SK-MEL-5 (cell line): ENCODE data around the gene SLC4A7. TPM values are rescaled to one million over a fixed set of nuclear protein-coding genes. Genes with fewer than 3 reads are reported as not detected.
"Not testable (repeated sequence)": the region's sequence is repeated elsewhere in the genome, so short reads cannot be mapped to it uniquely, and the experiment has no call there.

Source experiments
- DNase-seq: peaks from one replicate; pipeline ENCODE4 v3.0.0-alpha.2; 2016; ENCODE audit warnings: low read depth, low spot score
- in situ Hi-C: cut with HindIII; loops from 2 replicates; pipeline ENCODE4 v1.10.0; 2016; ENCODE audit warnings: low sequenced_read_pairs, high pct_unique_total_duplicates, low pct_unique_long_range_greater_than_20kb
- polyA plus RNA-seq, 2 experiments: library from polyadenylated mRNA; depleted of rRNA; stranded (reverse); fragments of >200 nt; gene quantifications; 2 replicates each; pipeline ENCODE4 v1.2.3, GENCODE V29; 2015
- total RNA-seq: library from RNA; depleted of rRNA; stranded (reverse); fragments of >200 nt; shearing (Covaris generic); gene quantifications from 2 replicates; pipeline ENCODE4 v1.2.3, GENCODE V29; 2014; rRNA removed

SLC4A7 gene
- total RNA-seq, result 34.3 and 35.8 TPM in 2 replicates
- 21.3 and 31.4 TPM in 2 replicates for polyA plus RNA-seq (2015; cell fraction: cytosol; rRNA removed)
- 87.8 and 103 TPM in 2 replicates for polyA plus RNA-seq (2015; cell fraction: nucleus; rRNA removed)

- peak; percentile 94 for DNase-seq
- in situ Hi-C loops, result no loop called here
Measured at GRCh38 chr3:27484015-27484844, at the start of gene SLC4A7. TSS of gene SLC4A7 (minus strand) at chr3:27484384. CDS start at chr3:27484126, 258 bp downstream.

DNA sequence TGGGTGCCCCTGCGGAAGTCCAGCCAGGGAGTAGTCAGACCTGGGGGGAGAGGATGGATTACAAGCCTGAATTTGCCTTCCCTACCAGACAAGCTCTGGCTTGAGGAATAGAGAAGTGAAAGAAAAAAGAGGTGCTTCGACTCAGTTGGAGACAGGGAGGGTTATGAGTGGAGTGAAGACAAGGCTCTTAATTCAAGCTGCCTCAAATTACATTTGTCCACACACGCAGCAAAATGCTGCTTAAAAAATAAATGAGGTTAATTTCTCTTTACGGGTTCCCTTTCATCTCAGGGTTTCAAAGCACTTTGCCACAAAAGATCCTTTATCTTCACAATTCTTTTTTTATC, 49.0 kb upstream of the SLC4A7 start:
- in situ Hi-C loops, result no loop called here
- DNase-seq, result no peak

GRCh38 chr3:27532426-27533260, 48.5 kb upstream of the SLC4A7 start:
- in situ Hi-C loops, result no loop called here
- DNase-seq, result no peak

DNA sequence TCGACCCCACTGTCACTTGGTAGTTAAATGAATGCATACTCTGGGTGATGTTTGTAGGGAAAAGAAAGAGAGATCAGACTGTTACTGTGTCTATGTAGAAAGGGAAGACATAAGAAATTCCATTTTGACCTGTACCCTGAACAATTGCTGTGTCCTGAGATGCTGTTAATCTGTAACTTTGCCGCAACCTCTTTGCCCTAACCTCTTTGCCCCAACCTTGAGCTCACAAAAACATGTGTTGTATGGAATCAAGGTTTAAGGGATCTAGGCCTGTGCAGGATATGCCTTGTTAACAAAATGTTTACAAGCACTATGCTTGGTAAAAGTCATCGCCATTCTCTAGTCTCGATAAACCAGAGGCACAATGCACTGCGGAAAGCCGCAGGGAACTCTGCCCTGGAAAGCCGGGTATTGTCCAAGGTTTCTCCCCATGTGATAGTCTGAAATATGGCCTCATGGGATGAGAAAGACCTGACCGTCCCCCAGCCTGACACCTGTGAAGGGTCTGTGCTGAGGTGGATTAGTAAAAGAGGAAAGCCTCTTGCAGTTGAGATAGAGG, 47.1 kb upstream of the SLC4A7 start:
- DNase-seq, in situ Hi-C loops: not testable (repeated sequence)

- in situ Hi-C loops, result no loop called here
- no peak for DNase-seq
Measured at GRCh38 chr3:27528791-27529190, 44.6 kb upstream of the SLC4A7 start.

- in situ Hi-C loops, result no loop called here
- DNase-seq, result no peak
Measured at GRCh38 chr3:27526614-27527315, 42.6 kb upstream of the SLC4A7 start.

- in situ Hi-C loops, result no loop called here
- no peak for DNase-seq
Measured at GRCh38 chr3:27521872-27522265, 37.7 kb upstream of the SLC4A7 start.

DNA sequence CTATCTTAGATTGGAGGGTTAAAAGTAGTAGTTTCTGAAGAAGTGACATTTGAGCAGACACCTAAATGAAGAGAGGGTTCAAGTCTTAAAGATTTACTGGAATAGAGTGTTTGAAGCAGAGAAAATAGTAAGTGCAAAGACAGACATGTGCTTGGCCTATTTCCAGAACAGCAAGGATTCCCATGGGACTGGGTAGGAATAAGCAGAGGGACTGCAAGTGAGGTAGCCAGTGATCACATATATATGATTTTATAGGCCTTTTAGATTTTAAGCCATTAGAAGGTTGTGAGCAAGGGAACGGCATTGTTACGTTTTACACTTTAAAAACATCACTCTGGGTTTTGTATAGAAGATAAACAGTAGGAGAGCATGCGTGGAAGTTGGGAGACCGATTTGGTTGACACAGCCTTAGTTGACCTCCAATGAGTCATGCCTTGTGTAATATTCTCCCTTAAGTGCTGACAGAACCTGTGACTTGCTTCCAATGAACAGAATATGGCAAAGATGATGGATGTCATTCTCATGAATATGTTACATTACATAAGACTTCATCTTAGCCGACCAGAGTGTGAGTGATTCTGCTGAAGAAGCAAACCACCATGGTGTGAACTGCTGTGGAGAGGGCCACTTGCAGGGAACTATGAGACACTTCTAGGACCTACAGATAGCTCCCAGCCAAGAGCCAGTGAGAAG, 37.1 kb upstream of the SLC4A7 start:
- DNase-seq, result peak; percentile 40
- in situ Hi-C loops, result no loop called here

GRCh38 chr3:27511724-27512422, 27.7 kb upstream of the SLC4A7 start:
- in situ Hi-C loops, result no loop called here
- peak; percentile 82 for DNase-seq

DNA sequence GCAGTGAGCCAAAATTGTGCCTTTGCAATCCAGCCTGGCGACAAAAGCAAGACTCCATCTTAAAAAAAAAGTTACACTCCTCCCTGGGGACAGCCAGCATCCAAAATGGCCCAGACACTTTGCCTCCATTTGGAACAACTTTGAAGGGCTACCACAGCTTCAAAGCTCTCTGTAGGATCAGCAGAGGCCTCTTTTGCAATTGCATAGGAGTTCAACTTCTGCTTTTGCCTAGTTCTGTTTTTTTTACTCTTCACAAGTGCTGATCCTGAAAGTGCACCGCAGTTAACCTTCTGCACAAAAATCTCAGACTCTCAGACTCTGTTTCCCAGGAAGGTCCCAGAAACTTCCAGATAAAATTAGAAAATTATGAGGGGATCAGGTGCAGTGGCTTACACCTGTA, 25.2 kb upstream of the SLC4A7 start:
- in situ Hi-C loops, result no loop called here
- no peak for DNase-seq

- in situ Hi-C loops, result no loop called here
- no peak for DNase-seq
Measured at GRCh38 chr3:27508424-27508823, 24.2 kb upstream of the SLC4A7 start.

GRCh38 chr3:27507515-27508266, 23.5 kb upstream of the SLC4A7 start:
- in situ Hi-C loops, result no loop called here
- no peak for DNase-seq

DNA sequence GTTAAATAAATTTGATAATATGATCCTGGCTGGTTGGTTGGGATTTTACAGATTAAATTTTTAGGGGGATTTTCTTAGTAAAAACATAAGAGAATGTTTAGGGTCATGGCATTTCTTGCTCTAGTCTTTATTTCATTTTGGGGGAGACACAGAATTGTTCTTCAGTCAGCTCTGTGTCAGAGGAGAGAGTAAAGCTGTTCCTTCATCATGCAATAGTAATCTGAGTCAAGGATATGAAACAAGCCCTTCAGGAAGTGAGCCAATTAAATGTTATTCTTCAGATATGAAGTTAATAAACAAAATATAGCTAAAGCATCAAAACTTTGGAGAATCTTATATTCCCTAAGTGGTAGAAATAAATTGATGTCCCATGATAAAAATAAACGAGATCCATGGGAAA, 22.9 kb upstream of the SLC4A7 start:
- in situ Hi-C loops, result no loop called here

DNA sequence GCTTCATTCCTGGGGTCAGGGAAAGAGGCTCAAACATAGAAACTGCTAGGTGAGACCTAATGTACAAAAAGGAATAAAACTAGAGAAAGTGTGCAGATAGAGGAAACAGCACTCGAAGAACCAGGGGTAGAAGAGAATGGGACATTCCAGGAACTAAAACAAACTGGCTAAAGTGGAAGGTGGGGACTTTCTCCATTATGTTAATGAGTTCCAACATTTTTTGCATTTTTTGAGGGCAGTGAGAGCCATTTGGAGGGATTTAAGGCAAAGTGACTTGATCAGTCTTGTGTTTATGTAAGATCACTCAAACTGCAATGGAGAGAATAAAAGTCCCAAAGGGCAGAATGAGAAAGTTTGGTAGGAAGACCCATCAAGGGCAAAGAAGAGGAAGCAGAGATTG, 20.6 kb upstream of the SLC4A7 start:
- no peak for DNase-seq

More for the DNA sequence above, 22.9 kb upstream of the SLC4A7 start:
- no peak for DNase-seq

GRCh38 chr3:27503526-27503925, 19.3 kb upstream of the SLC4A7 start:
- in situ Hi-C loops, result no loop called here
- no peak for DNase-seq

More for the DNA sequence above, 20.6 kb upstream of the SLC4A7 start:
- in situ Hi-C loops, result no loop called here

DNA sequence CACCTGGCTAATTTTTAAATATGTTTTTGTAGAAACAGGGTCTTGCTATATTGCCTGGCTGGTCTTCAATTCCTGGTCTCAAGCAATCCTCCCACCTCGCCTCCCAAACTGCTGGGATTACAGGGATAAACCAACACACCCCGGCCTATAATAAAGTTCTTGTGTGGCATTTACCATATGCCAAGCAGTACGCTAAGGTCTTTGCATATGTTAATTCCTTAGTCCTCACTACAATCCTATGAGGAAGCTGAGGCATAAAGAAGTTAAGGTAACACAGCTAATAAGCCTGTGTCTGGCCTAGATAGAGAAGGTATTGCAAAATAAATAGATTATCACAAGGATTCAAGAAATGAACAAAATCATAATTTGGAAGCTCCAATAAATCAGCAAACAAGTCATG, 17.6 kb upstream of the SLC4A7 start:
- no peak for DNase-seq
- in situ Hi-C loops, result no loop called here
